Thymus (tissue), 14 donors: ENCODE measurements around the gene SIMC1. TPM values are rescaled to one million over a fixed set of nuclear protein-coding genes. Genes with fewer than 3 reads are reported as not detected.
"Not testable (repeated sequence)": the region's sequence is repeated elsewhere in the genome, so short reads cannot be mapped to it uniquely, and the experiment has no call there.

Experiments
- DNase-seq, 9 donors: peaks; one replicate each; pipeline ENCODE4 v3.0.0-alpha.2; 2013; ENCODE audit warnings: low spot score in 9 of 9, low read depth in 6 of 9, missing footprints in 1 of 9
- H3K27ac ChIP-seq, 2 donors: one replicate each; pipeline ENCODE4 v1.5.1; 2013; ENCODE audit warnings: control low read depth in 1 of 2, low read depth in 1 of 2, low read length in 1 of 2, mild to moderate bottlenecking in 1 of 2, moderate library complexity in 1 of 2
- H3K27me3 ChIP-seq, 2 donors: one replicate each; pipeline ENCODE4 v1.5.1; 2013; ENCODE audit warnings: low read length in 1 of 2; ENCODE audit not compliant: control insufficient read depth in 2 of 2, insufficient read depth in 1 of 2
- H3K36me3 ChIP-seq, 2 donors: one replicate each; pipeline ENCODE4 v1.5.1; 2013; ENCODE audit warnings: low read length in 1 of 2, mild to moderate bottlenecking in 1 of 2, moderate library complexity in 1 of 2; ENCODE audit not compliant: control insufficient read depth in 2 of 2, insufficient read depth in 2 of 2
- H3K4me1 ChIP-seq, 2 donors: one replicate each; pipeline ENCODE4 v1.5.1; 2013; ENCODE audit warnings: low read length in 2 of 2; ENCODE audit not compliant: control insufficient read depth in 2 of 2, insufficient read depth in 2 of 2
- H3K4me3 ChIP-seq, 2 donors: one replicate each; pipeline ENCODE4 v1.5.1; 2013; ENCODE audit warnings: low read length in 2 of 2, control low read depth in 1 of 2, mild to moderate bottlenecking in 1 of 2
- H3K9me3 ChIP-seq, 2 donors: one replicate each; pipeline ENCODE4 v1.5.1; 2013; ENCODE audit warnings: low read length in 1 of 2, mild to moderate bottlenecking in 1 of 2; ENCODE audit not compliant: control insufficient read depth in 2 of 2, insufficient read depth in 1 of 2
- WGBS: extraction: QIAGEN DNeasy Blood & Tissue Kit; methylation state at CpG from one replicate; pipeline ENCODE4 v1.1.7; 2013; 5-methylcytosine and 5-hydroxymethylcytosine counted together
- long read RNA-seq, 10 donors: transcript quantifications; one replicate each; lab custom pipeline, GENCODE V29; 2026
- polyA plus RNA-seq: library from polyadenylated mRNA; stranded (reverse); fragments of 200-250 nt; gene quantifications from one replicate; pipeline ENCODE4 v1.2.3, GENCODE V29; 2013
- total RNA-seq: library from RNA; stranded (reverse); fragments of 120-200 nt; gene quantifications from one replicate; pipeline ENCODE4 v1.2.4, GENCODE V29; 2013
- donor health status: healthy.

Gene SIMC1
- total RNA-seq (5.3 TPM), polyA plus RNA-seq (10.2 TPM)
- long read RNA-seq, donor 1: 0 reads
- long read RNA-seq, donor 2: 0 reads
- long read RNA-seq, donor 3: 0 reads
- long read RNA-seq, donor 4: 0 reads
- long read RNA-seq, donor 5: 0 reads
- long read RNA-seq, donor 6, partial matches to known transcripts: 14 of 14 reads
- long read RNA-seq, donor 6, other reads (novel, unspliced or antisense): 0 of 14 reads
- long read RNA-seq, donor 7: 0 reads
- long read RNA-seq, donor 8, partial matches to known transcripts: 0 of 1 reads
- long read RNA-seq, donor 8, other reads (novel, unspliced or antisense): 0 of 1 reads
- long read RNA-seq, donor 9: 0 reads
- long read RNA-seq, donor 10: 0 reads

DNA sequence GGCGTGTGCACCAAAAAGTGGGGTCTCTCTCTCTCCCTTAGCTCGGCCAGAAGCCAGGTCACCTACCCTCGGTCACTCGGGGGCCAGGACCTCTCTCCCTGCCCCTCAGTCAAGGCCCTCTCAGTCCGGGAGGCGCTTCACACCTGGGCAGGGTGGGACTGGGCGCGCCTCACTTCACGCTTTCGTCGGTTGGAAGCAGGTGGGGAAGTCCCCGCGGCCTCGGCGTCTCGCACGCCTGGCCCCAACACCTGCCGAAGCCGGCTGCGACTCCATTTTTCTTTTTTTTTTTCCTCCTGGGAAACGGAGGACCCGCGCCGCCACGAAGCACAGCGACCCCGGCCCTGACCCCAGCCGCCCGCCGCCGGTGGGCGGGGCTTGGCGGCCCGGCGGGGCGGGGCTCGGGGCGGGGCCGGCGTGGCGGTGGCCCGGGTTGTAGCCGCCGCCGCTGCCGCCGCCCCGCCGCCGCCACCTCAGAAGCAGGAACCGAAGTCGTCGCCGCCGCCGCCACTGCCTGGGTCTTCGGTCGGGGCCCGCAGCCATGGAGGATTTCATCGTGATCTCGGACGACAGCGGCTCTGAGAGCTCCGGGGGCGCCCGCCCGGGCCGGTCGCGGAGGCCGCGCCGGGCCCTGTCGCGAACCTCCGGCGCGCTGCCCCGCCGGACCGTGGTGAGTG lies at the start of gene SIMC1:
TSS of gene SIMC1 (plus strand) at position 454 of the 674 bp plus-strand sequence. CDS start at position 539, 85 bp downstream.
- peak within 1 kb of the TSS; percentile 26 to 47 for H3K4me3 ChIP-seq
- not testable (repeated sequence) for H3K36me3 ChIP-seq, H3K27ac ChIP-seq, H3K4me1 ChIP-seq, H3K27me3 ChIP-seq, H3K9me3 ChIP-seq
- DNase-seq: peak in 4 of 9 donors; percentile 8 to 34 (median 17)
- 5% methylated on average over 66 of the region's 81 CpGs for WGBS

- DNase-seq: no peak
- no peaks in the 10 kb centered on the region for H3K4me1 ChIP-seq
- H3K36me3 ChIP-seq: no peaks in the 10 kb centered on the region
- no peaks in the 10 kb centered on the region for H3K9me3 ChIP-seq
- 94% methylated on average over 11 of the region's 11 CpGs for WGBS
- no peak overlapping the region for H3K4me3 ChIP-seq
- H3K27me3 ChIP-seq: peaks cover 0 to 18% of the 10 kb centered on the region in 2 donors
- H3K27ac ChIP-seq: no peak overlapping the region
Observed at GRCh38 chr5:176188506-176189193, 49.6 kb upstream of the SIMC1 start.

DNA sequence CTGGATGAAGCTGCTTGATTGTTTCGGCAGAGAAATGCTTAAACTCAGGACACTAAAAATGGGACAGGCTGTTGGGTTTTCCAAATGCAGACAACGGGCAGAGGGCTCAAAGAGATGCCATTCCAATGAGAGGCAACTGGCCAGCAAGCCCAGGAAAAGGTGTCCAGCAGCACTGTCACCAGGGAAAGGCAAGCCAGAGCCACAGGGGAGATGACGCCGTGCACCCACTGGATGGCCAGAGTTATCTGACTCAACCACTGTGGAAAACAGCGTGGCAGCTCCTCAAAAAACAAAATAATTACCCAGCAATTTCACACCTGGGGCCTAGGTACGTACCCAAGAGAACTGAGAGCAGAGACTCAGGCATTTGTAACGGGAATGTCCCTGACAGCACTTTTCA lies 48.4 kb upstream of the SIMC1 start:
- no peaks in the 10 kb centered on the region for H3K36me3 ChIP-seq
- H3K4me3 ChIP-seq: no peak overlapping the region
- no peaks in the 10 kb centered on the region for H3K9me3 ChIP-seq
- peaks cover 3 to 26% of the 10 kb centered on the region in 2 donors for H3K27me3 ChIP-seq
- no peak overlapping the region for H3K27ac ChIP-seq
- no peaks in the 10 kb centered on the region for H3K4me1 ChIP-seq
- no peak for DNase-seq
- WGBS: 79% methylated on average over 7 of the region's 7 CpGs

GRCh38 chr5:176190886-176191755 lies 47.1 kb upstream of the SIMC1 start:
- no peak for DNase-seq
- Histone ChIP-seq H3K4me3 (no peak overlapping the region), H3K4me1 (no peaks in the 10 kb centered on the region), H3K36me3 (no peaks in the 10 kb centered on the region), H3K27me3 (peaks cover 3 to 31% of the 10 kb centered on the region in 2 donors), H3K27ac (no peak overlapping the region), H3K9me3 (no peaks in the 10 kb centered on the region)
- WGBS: 93% methylated on average over 27 of the region's 28 CpGs

- no peak overlapping the region for H3K27ac ChIP-seq
- H3K9me3 ChIP-seq: no peaks in the 10 kb centered on the region
- H3K27me3 ChIP-seq: peaks cover 3 to 35% of the 10 kb centered on the region in 2 donors
- WGBS: 89% methylated on average over 13 of the region's 13 CpGs
- H3K4me3 ChIP-seq: no peak overlapping the region
- no peaks in the 10 kb centered on the region for H3K4me1 ChIP-seq
- H3K36me3 ChIP-seq: no peaks in the 10 kb centered on the region
- DNase-seq: no peak
Observed at GRCh38 chr5:176192094-176192721, 46.0 kb upstream of the SIMC1 start.

GRCh38 chr5:176192722-176193117 lies 45.5 kb upstream of the SIMC1 start:
- not testable (repeated sequence) for H3K4me3 ChIP-seq, H3K36me3 ChIP-seq, H3K27ac ChIP-seq, H3K4me1 ChIP-seq, H3K9me3 ChIP-seq, DNase-seq
- WGBS: 74% methylated on average over 5 of the region's 5 CpGs
- peaks cover 3 to 35% of the 10 kb centered on the region in 2 donors for H3K27me3 ChIP-seq

DNA sequence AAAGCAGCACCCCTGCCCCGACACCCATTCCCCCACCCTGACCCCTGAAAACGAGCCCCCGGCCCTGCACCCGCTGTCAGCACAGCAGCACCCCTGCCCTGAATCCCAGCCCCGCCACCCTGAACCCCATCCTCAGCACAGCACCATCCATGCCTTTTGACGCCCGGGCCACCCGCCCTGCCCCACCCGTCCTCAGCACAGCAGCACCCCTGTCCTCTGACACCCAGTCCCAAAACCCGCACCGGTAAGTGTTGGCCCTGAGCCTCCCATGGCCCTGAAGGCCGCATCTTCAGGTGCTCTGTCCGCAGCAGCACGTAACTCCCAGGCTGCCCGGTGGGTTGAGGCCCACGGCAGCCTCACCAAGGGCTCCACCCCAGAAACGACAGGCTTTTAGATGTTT lies 44.6 kb upstream of the SIMC1 start:
- H3K36me3 ChIP-seq, DNase-seq, H3K9me3 ChIP-seq, H3K4me1 ChIP-seq, H3K4me3 ChIP-seq, H3K27ac ChIP-seq: not testable (repeated sequence)
- 85% methylated on average over 17 of the region's 17 CpGs for WGBS
- peaks cover 3 to 38% of the 10 kb centered on the region in 2 donors for H3K27me3 ChIP-seq

- DNase-seq: not testable (repeated sequence)
- peaks cover 8 to 46% of the 10 kb centered on the region in 2 donors for H3K27me3 ChIP-seq
- 7% methylated on average over 49 of the region's 67 CpGs for WGBS
Observed at GRCh38 chr5:176194238-176195083, 43.8 kb upstream of the SIMC1 start.

More at GRCh38 chr5:176194238-176195083, 43.8 kb upstream of the SIMC1 start:
- H3K27ac ChIP-seq, H3K36me3 ChIP-seq, H3K4me1 ChIP-seq, H3K4me3 ChIP-seq, H3K9me3 ChIP-seq: not testable (repeated sequence)
